ENCODE measurements around the gene FAM193B. TPM values are rescaled to one million over a fixed set of nuclear protein-coding genes. Genes with fewer than 3 reads are reported as not detected.

Gene FAM193B
- total RNA-seq, 1 experiment from 2014 or later: 20.8 TPM

GRCh38 chr5:177519463-177520235 lies 34.7 kb downstream of the FAM193B start:
- no peak for DNase-seq (ENCODE audit: extremely low read depth, low read depth)

- DNase-seq (ENCODE audit: extremely low read depth, low read depth): peak; percentile 99
Observed at GRCh38 chr5:177516601-177517568, 37.5 kb downstream of the FAM193B start, which contains the start of gene DDX41. TSS of gene DDX41 (minus strand) at chr5:177516961. CDS start at chr5:177516945, 16 bp downstream.

GRCh38 chr5:177515580-177515979 lies 38.8 kb downstream of the FAM193B start:
- no peak for DNase-seq (ENCODE audit: extremely low read depth, low read depth)

- no peak for DNase-seq (ENCODE audit: extremely low read depth, low read depth)
Observed at GRCh38 chr5:177514541-177514940, 39.8 kb downstream of the FAM193B start.

GRCh38 chr5:177513500-177513899 lies 40.9 kb downstream of the FAM193B start:
- no peak for DNase-seq (ENCODE audit: extremely low read depth, low read depth)

GRCh38 chr5:177512736-177513380 lies 41.5 kb downstream of the FAM193B start:
- DNase-seq (ENCODE audit: extremely low read depth, low read depth): no peak

- DNase-seq (ENCODE audit: extremely low read depth, low read depth): no peak
Observed at GRCh38 chr5:177511796-177512675, 42.3 kb downstream of the FAM193B start.

- DNase-seq (ENCODE audit: extremely low read depth, low read depth): no peak
Observed at GRCh38 chr5:177511181-177511580, 43.2 kb downstream of the FAM193B start.

- no peak for DNase-seq (ENCODE audit: extremely low read depth, low read depth)
Observed at GRCh38 chr5:177510567-177511053, 43.8 kb downstream of the FAM193B start.

- no peak for DNase-seq (ENCODE audit: extremely low read depth, low read depth)
Observed at GRCh38 chr5:177509991-177510566, 44.3 kb downstream of the FAM193B start.

- no peak for DNase-seq (ENCODE audit: extremely low read depth, low read depth)
Observed at GRCh38 chr5:177509381-177509951, 44.9 kb downstream of the FAM193B start, which contains the start of gene DOK3. TSS of gene DOK3 (minus strand) at chr5:177509826. CDS start at chr5:177509540, 286 bp downstream.

- DNase-seq (ENCODE audit: extremely low read depth, low read depth): no peak
Observed at GRCh38 chr5:177508837-177509236, 45.5 kb downstream of the FAM193B start.

- no peak for DNase-seq (ENCODE audit: extremely low read depth, low read depth)
Observed at GRCh38 chr5:177508221-177508611, 46.1 kb downstream of the FAM193B start.

- DNase-seq (ENCODE audit: extremely low read depth, low read depth): no peak
Observed at GRCh38 chr5:177507596-177508220, 46.7 kb downstream of the FAM193B start.

GRCh38 chr5:177507165-177507564 lies 47.2 kb downstream of the FAM193B start:
- no peak for DNase-seq (ENCODE audit: extremely low read depth, low read depth)

GRCh38 chr5:177505075-177505474 lies 49.3 kb downstream of the FAM193B start:
- DNase-seq (ENCODE audit: extremely low read depth, low read depth): no peak

GRCh38 chr5:177504086-177505056 lies 50.0 kb downstream of the FAM193B start:
- no peak for DNase-seq (ENCODE audit: extremely low read depth, low read depth)
